RWPE2 (cell line): ENCODE measurements around the gene BCL2L11.

Source experiments
- ATAC-seq: fragments of 200-7000 bp; cut with Tn5 transposase; 3 replicates; pipeline ENCODE4 v1.9.1; 2021; ENCODE audit warnings: low read depth
- DNase-seq: peaks from one replicate; pipeline ENCODE4 v3.0.0-alpha.2; 2020; ENCODE audit warnings: low spot score
- H3K27ac ChIP-seq: fragments of 450-650 bp; 2 replicates; pipeline ENCODE4 v1.5.1; 2017; ENCODE audit warnings: mild to moderate bottlenecking; ENCODE audit not compliant: poor library complexity, severe bottlenecking
- H3K27me3 ChIP-seq: fragments of 250-450 bp; sonication (Bioruptor Pico); 2 replicates; pipeline ENCODE4 v1.5.1; 2021; ENCODE audit warnings: mild to moderate bottlenecking, moderate library complexity; ENCODE audit not compliant: insufficient read depth, poor library complexity, severe bottlenecking
- H3K36me3 ChIP-seq: fragments of 250-450 bp; sonication (Bioruptor Pico); 2 replicates; pipeline ENCODE4 v1.5.1; 2020; ENCODE audit warnings: low read depth, mild to moderate bottlenecking, moderate library complexity
- H3K4me1 ChIP-seq: fragments of 250-450 bp; sonication (Bioruptor Pico); 2 replicates; pipeline ENCODE4 v1.5.1; 2021; ENCODE audit warnings: mild to moderate bottlenecking, moderate library complexity; ENCODE audit not compliant: insufficient read depth, poor library complexity, severe bottlenecking
- H3K4me3 ChIP-seq: fragments of 250-450 bp; sonication (Bioruptor Pico); 2 replicates; pipeline ENCODE4 v1.5.1; 2021; ENCODE audit warnings: mild to moderate bottlenecking, moderate library complexity; ENCODE audit not compliant: severe bottlenecking
- H3K9me3 ChIP-seq: fragments of 250-450 bp; sonication (Bioruptor Pico); 2 replicates; pipeline ENCODE4 v1.5.1; 2021; ENCODE audit warnings: mild to moderate bottlenecking, moderate library complexity; ENCODE audit not compliant: severe bottlenecking
- TF ChIP-seq, protein P1 (sequence below): fragments of 450-650 bp; IDR thresholded peaks from one replicate; pipeline ENCODE4 v1.5.1; 2017; ENCODE audit warnings: mild to moderate bottlenecking, moderate library complexity; ENCODE audit not compliant: poor library complexity, severe bottlenecking

Gene BCL2L11

DNA sequence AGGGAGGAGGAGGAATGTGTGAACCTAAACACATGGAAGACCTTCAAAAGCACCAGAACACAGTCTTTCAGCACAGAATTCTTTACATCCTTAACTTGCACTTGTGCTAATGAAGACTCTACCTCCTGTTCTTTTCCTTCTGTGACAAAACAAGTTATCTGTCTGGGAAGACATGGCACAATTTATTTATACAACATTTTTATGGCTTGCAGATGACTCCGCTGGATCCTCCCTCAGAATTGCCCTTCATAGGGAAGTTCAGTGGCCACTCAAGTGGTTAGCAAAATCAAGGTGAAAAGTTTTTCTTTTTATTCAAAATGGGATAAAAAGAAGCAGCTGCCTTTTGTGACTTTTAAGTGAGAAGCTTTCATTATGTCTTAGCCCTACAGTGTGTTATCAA, 21.4 kb downstream of the BCL2L11 start:
- TF ChIP-seq, protein P1, sequence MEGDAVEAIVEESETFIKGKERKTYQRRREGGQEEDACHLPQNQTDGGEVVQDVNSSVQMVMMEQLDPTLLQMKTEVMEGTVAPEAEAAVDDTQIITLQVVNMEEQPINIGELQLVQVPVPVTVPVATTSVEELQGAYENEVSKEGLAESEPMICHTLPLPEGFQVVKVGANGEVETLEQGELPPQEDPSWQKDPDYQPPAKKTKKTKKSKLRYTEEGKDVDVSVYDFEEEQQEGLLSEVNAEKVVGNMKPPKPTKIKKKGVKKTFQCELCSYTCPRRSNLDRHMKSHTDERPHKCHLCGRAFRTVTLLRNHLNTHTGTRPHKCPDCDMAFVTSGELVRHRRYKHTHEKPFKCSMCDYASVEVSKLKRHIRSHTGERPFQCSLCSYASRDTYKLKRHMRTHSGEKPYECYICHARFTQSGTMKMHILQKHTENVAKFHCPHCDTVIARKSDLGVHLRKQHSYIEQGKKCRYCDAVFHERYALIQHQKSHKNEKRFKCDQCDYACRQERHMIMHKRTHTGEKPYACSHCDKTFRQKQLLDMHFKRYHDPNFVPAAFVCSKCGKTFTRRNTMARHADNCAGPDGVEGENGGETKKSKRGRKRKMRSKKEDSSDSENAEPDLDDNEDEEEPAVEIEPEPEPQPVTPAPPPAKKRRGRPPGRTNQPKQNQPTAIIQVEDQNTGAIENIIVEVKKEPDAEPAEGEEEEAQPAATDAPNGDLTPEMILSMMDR = no peak

DNA sequence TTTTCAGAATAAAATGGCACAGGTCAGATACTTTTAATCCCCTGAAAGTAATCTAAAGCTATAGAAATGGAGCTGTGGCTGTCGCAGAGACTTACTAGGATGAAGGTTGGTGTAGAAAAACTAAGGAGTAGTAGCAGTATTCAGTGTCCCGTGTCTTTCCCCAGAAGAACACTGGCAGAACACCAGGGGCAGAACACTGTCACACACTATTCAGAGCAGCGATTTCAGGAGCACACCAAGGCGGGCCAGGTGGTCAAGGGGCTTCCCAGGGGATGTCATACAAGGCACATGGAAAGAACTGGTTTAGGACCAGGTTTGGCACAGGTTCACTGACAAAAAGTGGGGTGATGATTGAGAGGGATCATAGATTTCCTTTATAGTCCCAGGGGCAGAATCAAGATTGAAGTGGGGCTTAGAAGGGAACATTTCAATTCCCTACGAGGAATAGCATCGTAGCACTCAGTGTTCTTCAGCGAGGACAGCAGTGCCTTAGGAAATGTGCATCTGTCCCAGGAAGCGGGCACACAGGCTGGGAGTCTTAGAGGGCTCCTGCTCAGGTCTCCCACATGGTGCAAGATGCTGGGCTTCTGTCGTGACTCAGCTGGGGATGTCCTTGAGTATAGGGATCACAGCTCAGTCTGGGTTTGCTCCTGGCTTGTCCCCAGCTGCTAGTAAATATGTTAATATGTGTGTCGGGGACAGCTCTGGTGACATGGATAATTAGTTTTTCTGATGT, 22.6 kb downstream of the BCL2L11 start:
- no peak overlapping the region for H3K27ac ChIP-seq
- H3K27me3 ChIP-seq = no peaks in the 10 kb centered on the region
- ATAC-seq (no peak), DNase-seq (no peak)
- H3K9me3 ChIP-seq = no peaks in the 10 kb centered on the region
- H3K4me1 ChIP-seq = no peaks in the 10 kb centered on the region
- no peak overlapping the region for H3K4me3 ChIP-seq
- H3K36me3 ChIP-seq = peaks cover 6% of the 10 kb centered on the region
- TF ChIP-seq, protein P1 = no peak

More for the DNA sequence above, 21.4 kb downstream of the BCL2L11 start:
- H3K4me1 ChIP-seq = no peaks in the 10 kb centered on the region
- ATAC-seq = no peak
- no peaks in the 10 kb centered on the region for H3K9me3 ChIP-seq
- peaks cover 6% of the 10 kb centered on the region for H3K36me3 ChIP-seq
- H3K4me3 ChIP-seq = no peak overlapping the region
- no peaks in the 10 kb centered on the region for H3K27me3 ChIP-seq
- H3K27ac ChIP-seq = no peak overlapping the region
- DNase-seq = no peak

DNA sequence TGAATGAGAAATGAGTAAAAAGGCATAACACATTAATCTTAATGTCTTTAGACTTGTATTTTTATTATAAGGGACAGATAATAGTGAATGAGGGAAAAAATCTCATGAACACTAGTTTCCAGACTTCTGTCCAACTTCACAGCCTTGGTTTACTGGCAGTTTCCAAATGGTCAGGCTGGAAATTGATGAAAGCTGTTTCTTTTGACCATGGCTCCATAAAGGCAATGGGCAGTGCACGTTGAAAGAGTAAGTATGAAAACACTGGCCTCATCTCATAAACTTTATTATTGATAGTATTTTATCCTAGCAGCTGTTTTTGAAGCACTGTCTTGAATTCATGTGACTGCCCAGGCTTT, 23.1 kb downstream of the BCL2L11 start:
- DNase-seq (no peak), ATAC-seq (no peak)
- TF ChIP-seq, protein P1 = no peak
- no peaks in the 10 kb centered on the region for H3K4me1 ChIP-seq
- H3K4me3 ChIP-seq = no peak overlapping the region
- H3K9me3 ChIP-seq = no peaks in the 10 kb centered on the region
- no peak overlapping the region for H3K27ac ChIP-seq
- H3K36me3 ChIP-seq = peaks cover 6% of the 10 kb centered on the region
- H3K27me3 ChIP-seq = no peaks in the 10 kb centered on the region

DNA sequence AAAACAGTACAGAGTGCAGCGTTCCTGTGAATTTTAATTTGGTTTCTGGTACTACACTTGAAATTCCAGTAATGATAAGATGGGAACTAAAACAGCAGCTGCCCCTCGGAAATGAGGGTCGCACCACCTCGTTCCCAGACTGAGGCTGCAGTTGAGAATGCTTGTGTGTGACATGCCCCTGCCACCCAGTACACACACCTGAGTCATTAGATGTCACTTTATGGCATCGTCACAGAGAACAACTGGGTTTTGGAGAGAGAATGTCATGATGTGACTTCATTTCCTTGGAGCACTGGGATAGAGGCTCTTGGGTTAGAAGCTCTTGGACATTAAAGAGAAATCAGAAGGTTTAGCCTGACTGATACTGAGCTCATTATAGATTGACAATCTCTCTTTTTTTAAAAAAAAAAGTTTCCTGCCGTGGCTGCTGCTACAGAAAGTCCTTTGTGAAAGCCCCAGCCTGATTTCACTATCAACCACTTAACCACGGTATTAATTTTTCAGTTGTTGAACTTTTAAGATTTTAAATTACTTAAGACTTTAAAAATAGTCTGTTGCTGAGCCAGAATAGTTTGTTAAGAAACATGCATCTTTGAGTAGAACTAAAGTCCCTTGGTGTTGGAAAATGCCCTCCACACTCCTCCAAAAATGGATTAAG, 24.5 kb downstream of the BCL2L11 start:
- H3K36me3 ChIP-seq = peaks cover 6% of the 10 kb centered on the region
- ATAC-seq = no peak
- H3K4me3 ChIP-seq = no peak overlapping the region

More for the DNA sequence above, 24.5 kb downstream of the BCL2L11 start:
- DNase-seq = no peak
- Histone ChIP-seq H3K4me1 (no peaks in the 10 kb centered on the region), H3K27me3 (no peaks in the 10 kb centered on the region), H3K9me3 (no peaks in the 10 kb centered on the region), H3K27ac (no peak overlapping the region)
- TF ChIP-seq, protein P1 = no peak
